Activated CD8-positive, alpha-beta T cell treated with anti-CD3 and anti-CD28 coated beads, Interleukin-2, amount 10 ng/mL, durations not matched to agents 7 days and 5 days (primary cell): ENCODE data around the gene DZANK1. TPM values are rescaled to one million over a fixed set of nuclear protein-coding genes. Genes with fewer than 3 reads are reported as not detected.
"Not testable (repeated sequence)": the region's sequence is repeated elsewhere in the genome, so short reads cannot be mapped to it uniquely, and the experiment has no call there.

ENCODE experiments used
- ATAC-seq: fragments of 150-1000 bp; cut with Tn5 transposase; one replicate; pipeline ENCODE4 v1.10.0; 2021; ENCODE audit warnings: moderate library complexity
- CTCF ChIA-PET: fragments of 350-600 bp; sonication (Branson Sonifier 250); formaldehyde crosslinking; loops from one replicate; lab custom pipeline; 2021; ENCODE audit warnings: antibody characterized with exemption; lab: Charles Lee
- POLR2A ChIA-PET: fragments of 350-600 bp; sonication (Branson Sonifier 250); formaldehyde crosslinking; loops from one replicate; lab custom pipeline; 2021; ENCODE audit warnings: antibody characterized with exemption; lab: Charles Lee
- DNase-seq: peaks from one replicate; pipeline ENCODE4 v3.0.0-alpha.2; 2020
- H3K27ac Mint-ChIP-seq: one replicate; pipeline ENCODE4 v1.8.0; 2021; ENCODE audit warnings: mild to moderate bottlenecking, mixed read lengths
- H3K27me3 Mint-ChIP-seq: one replicate; pipeline ENCODE4 v1.8.0; 2021; ENCODE audit warnings: low read depth, mixed read lengths
- H3K36me3 Mint-ChIP-seq: one replicate; pipeline ENCODE4 v1.8.0; 2021; ENCODE audit warnings: low read depth, mixed read lengths
- H3K4me1 Mint-ChIP-seq: one replicate; pipeline ENCODE4 v1.8.0; 2021; ENCODE audit warnings: low read depth, mixed read lengths
- H3K4me3 Mint-ChIP-seq: one replicate; pipeline ENCODE4 v1.8.0; 2021; ENCODE audit warnings: mild to moderate bottlenecking, mixed read lengths
- H3K9me3 Mint-ChIP-seq: one replicate; pipeline ENCODE4 v1.8.0; 2022; ENCODE audit warnings: mixed read lengths; ENCODE audit not compliant: insufficient read depth
- total RNA-seq, 2 experiments: library from RNA; stranded (reverse); gene quantifications; one replicate each; pipeline ENCODE4 v1.2.3, GENCODE V29; 2021

The DZANK1 gene
- total RNA-seq, 2 experiments from 2014 or later: 1.4 to 1.6 TPM

- peaks cover 13% of the 10 kb centered on the region for H3K4me1 Mint-ChIP-seq
- no peaks in the 10 kb centered on the region for H3K36me3 Mint-ChIP-seq
- H3K27me3 Mint-ChIP-seq: no peaks in the 10 kb centered on the region
- H3K4me3 Mint-ChIP-seq: no peak overlapping the region
- ChIA-PET CTCF (interaction anchor here (2.2 kb wide), 1 partner anchor 10 kb away, joined by 11 read pairs; no protein-coding TSS in a partner anchor), POLR2A (no interaction called here)
- DNase-seq (no peak), ATAC-seq (no peak)
- H3K9me3 Mint-ChIP-seq: no peaks in the 10 kb centered on the region
- H3K27ac Mint-ChIP-seq: no peak overlapping the region
Observed at GRCh38 chr20:18403269-18403668, 63.6 kb downstream of the DZANK1 start.

DNA sequence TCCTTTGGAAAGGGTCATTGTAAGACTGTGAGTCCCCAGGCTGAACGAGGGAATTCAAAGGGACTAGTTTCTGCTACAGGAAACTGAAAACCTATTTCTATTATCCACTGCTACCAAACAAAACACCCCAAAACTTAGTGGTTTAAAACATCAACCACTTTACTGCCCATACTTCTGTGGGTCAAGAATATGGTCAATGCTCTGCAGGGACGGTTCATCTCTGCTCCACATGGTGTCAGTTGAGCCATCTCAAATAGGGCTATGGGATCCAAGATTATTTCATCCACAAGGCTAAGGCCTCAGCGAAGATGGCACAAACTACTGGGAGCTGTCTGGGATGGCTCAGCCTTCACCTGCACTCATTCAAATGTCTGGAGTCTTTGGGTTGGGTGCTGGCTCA lies 65.5 kb downstream of the DZANK1 start:
- Mint-ChIP-seq H3K27ac (no peak overlapping the region), H3K4me3 (no peak overlapping the region), H3K27me3 (no peaks in the 10 kb centered on the region), H3K4me1 (peaks cover 13% of the 10 kb centered on the region), H3K9me3 (no peaks in the 10 kb centered on the region), H3K36me3 (no peaks in the 10 kb centered on the region)
- ChIA-PET POLR2A (no interaction called here), CTCF (no interaction called here)
- ATAC-seq (no peak), DNase-seq (no peak)

GRCh38 chr20:18400460-18400859 lies 66.4 kb downstream of the DZANK1 start:
- Mint-ChIP-seq H3K27ac (no peak overlapping the region), H3K9me3 (no peaks in the 10 kb centered on the region), H3K4me1 (peaks cover 13% of the 10 kb centered on the region), H3K36me3 (no peaks in the 10 kb centered on the region), H3K27me3 (no peaks in the 10 kb centered on the region), H3K4me3 (no peak overlapping the region)
- ChIA-PET CTCF (no interaction called here), POLR2A (no interaction called here)
- DNase-seq (no peak), ATAC-seq (no peak)

- H3K27ac Mint-ChIP-seq, H3K27me3 Mint-ChIP-seq, DNase-seq, H3K9me3 Mint-ChIP-seq, H3K4me1 Mint-ChIP-seq, POLR2A ChIA-PET, H3K36me3 Mint-ChIP-seq, H3K4me3 Mint-ChIP-seq, ATAC-seq: not testable (repeated sequence)
- CTCF ChIA-PET: interaction anchor here (1.2 kb wide), 1 partner anchor 14 kb away, joined by 3 read pairs; no protein-coding TSS in a partner anchor
Observed at GRCh38 chr20:18398713-18399112, 68.1 kb downstream of the DZANK1 start.

DNA sequence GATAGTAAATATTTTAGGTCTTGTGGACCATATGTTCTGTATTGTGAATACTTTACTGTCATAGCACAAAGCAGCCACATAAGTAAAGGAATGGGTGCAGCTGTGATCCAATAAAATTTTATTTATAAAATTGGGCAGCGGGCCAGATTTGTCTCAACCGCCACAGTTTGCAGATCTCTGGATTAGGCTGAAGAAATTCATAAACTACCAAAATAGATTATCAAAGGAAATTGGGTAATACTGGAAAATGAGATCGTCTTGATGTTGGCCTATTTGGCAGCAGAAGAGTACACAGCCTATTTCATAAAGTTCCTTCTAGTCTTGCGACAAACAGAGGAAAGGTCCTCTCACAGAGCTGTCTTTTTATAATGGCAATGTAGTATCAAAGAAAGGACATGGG lies 69.8 kb downstream of the DZANK1 start:
- no peaks in the 10 kb centered on the region for H3K27me3 Mint-ChIP-seq
- CTCF ChIA-PET: no interaction called here
- H3K27ac Mint-ChIP-seq: no peak overlapping the region

GRCh38 chr20:18395544-18395943 lies 71.3 kb downstream of the DZANK1 start:
- ChIA-PET CTCF (no interaction called here), POLR2A (no interaction called here)
- DNase-seq (no peak), ATAC-seq (no peak)
- Mint-ChIP-seq H3K4me1 (no peaks in the 10 kb centered on the region), H3K27me3 (no peaks in the 10 kb centered on the region), H3K27ac (no peak overlapping the region), H3K9me3 (no peaks in the 10 kb centered on the region), H3K36me3 (no peaks in the 10 kb centered on the region), H3K4me3 (no peak overlapping the region)

More for the DNA sequence above, 69.8 kb downstream of the DZANK1 start:
- ATAC-seq (no peak), DNase-seq (no peak)
- H3K4me1 Mint-ChIP-seq: no peaks in the 10 kb centered on the region
- no peak overlapping the region for H3K4me3 Mint-ChIP-seq
- no peaks in the 10 kb centered on the region for H3K36me3 Mint-ChIP-seq
- H3K9me3 Mint-ChIP-seq: no peaks in the 10 kb centered on the region
- POLR2A ChIA-PET: no interaction called here

DNA sequence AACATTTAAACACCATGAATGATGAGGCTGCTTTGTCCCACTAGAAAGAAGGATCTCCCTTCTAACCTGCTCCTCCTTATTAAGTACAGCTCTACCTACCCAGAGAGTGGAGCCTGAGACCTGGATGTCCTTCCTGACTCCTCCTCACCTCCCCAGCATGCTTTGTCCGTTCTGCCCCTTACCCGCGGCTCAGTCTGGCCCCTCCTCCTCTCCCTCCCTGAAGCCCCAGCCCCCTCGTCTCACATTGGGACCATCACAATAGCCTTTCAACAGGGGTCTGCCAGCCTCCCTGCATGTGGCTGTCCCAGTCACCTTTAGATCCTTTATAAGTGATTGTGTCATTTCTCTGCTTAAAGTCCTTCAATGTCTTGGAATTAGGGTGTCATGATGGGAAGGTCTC lies 72.5 kb downstream of the DZANK1 start:
- no peaks in the 10 kb centered on the region for H3K4me1 Mint-ChIP-seq
- no peak overlapping the region for H3K27ac Mint-ChIP-seq
- H3K9me3 Mint-ChIP-seq: no peaks in the 10 kb centered on the region
- H3K27me3 Mint-ChIP-seq: no peaks in the 10 kb centered on the region
- no peak overlapping the region for H3K4me3 Mint-ChIP-seq
- H3K36me3 Mint-ChIP-seq: no peaks in the 10 kb centered on the region
- POLR2A ChIA-PET: no interaction called here
- DNase-seq (no peak), ATAC-seq (no peak)
- CTCF ChIA-PET: no interaction called here

DNA sequence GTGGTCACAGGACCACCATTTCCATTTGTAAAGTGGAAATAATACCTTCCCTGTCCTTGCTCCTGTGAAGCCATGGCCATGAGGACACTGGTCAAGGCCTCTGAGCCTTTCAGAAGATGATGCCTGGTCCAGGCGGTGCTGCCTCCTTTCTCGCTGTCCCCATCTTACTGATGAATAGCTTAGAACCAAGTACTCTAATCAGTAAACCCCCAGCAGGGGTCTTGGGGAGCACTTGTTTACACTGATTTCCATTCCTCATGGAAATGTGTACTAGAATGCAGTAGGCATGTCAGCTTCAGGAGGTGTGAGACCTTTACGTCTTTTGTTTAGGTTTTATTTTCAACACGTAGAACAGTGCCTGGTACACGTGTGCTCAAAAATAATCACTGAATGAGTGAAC lies 75.1 kb downstream of the DZANK1 start:
- CTCF ChIA-PET: no interaction called here
- H3K27me3 Mint-ChIP-seq: no peaks in the 10 kb centered on the region

GRCh38 chr20:18390201-18390600 lies 76.6 kb downstream of the DZANK1 start:
- no peak overlapping the region for H3K4me3 Mint-ChIP-seq
- H3K27ac Mint-ChIP-seq: no peak overlapping the region
- H3K4me1 Mint-ChIP-seq: no peaks in the 10 kb centered on the region
- no peaks in the 10 kb centered on the region for H3K27me3 Mint-ChIP-seq
- ATAC-seq (no peak), DNase-seq (no peak)
- H3K9me3 Mint-ChIP-seq: no peaks in the 10 kb centered on the region
- ChIA-PET POLR2A (no interaction called here), CTCF (no interaction called here)
- no peaks in the 10 kb centered on the region for H3K36me3 Mint-ChIP-seq

More for the DNA sequence above, 75.1 kb downstream of the DZANK1 start:
- H3K36me3 Mint-ChIP-seq: no peaks in the 10 kb centered on the region
- no peaks in the 10 kb centered on the region for H3K9me3 Mint-ChIP-seq
- ATAC-seq (no peak), DNase-seq (no peak)
- no peak overlapping the region for H3K27ac Mint-ChIP-seq
- no peak overlapping the region for H3K4me3 Mint-ChIP-seq
- POLR2A ChIA-PET: no interaction called here
- H3K4me1 Mint-ChIP-seq: no peaks in the 10 kb centered on the region

DNA sequence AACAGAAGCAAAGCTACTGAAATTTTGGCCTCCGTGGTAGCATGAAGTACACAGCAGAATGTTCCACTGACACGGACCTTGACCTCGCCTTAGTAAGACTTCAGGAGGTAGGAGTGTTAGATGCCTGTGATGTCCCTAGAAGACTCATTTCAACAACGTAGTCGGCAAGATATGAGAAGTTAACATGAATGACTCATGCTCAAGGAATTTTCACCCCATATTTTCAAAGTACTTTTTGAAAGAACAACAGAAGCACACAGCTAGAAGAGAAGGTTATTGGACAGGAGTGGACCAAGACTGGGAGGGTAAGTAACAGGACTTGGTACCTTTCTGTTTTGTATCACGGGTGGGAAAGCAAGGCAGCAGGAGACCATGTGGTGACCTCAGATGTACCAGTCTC lies 78.0 kb downstream of the DZANK1 start:
- DNase-seq (no peak), ATAC-seq (no peak)
- ChIA-PET POLR2A (no interaction called here), CTCF (interaction anchor here (1.1 kb wide), 1 partner anchor 24 kb away, joined by 3 read pairs; no protein-coding TSS in a partner anchor)
- no peaks in the 10 kb centered on the region for H3K4me1 Mint-ChIP-seq
- H3K27me3 Mint-ChIP-seq: no peaks in the 10 kb centered on the region
- no peaks in the 10 kb centered on the region for H3K9me3 Mint-ChIP-seq
- H3K27ac Mint-ChIP-seq: no peak overlapping the region
- H3K36me3 Mint-ChIP-seq: no peaks in the 10 kb centered on the region
- no peak overlapping the region for H3K4me3 Mint-ChIP-seq

GRCh38 chr20:18380908-18381529 lies 85.8 kb downstream of the DZANK1 start:
- no peaks in the 10 kb centered on the region for H3K36me3 Mint-ChIP-seq
- POLR2A ChIA-PET: no interaction called here
- H3K27me3 Mint-ChIP-seq: no peaks in the 10 kb centered on the region
- no peak for ATAC-seq
- CTCF ChIA-PET: no interaction called here
- H3K4me3 Mint-ChIP-seq: no peak overlapping the region
- no peak for DNase-seq
- H3K4me1 Mint-ChIP-seq: no peaks in the 10 kb centered on the region
- H3K9me3 Mint-ChIP-seq: no peaks in the 10 kb centered on the region
- H3K27ac Mint-ChIP-seq: no peak overlapping the region

DNA sequence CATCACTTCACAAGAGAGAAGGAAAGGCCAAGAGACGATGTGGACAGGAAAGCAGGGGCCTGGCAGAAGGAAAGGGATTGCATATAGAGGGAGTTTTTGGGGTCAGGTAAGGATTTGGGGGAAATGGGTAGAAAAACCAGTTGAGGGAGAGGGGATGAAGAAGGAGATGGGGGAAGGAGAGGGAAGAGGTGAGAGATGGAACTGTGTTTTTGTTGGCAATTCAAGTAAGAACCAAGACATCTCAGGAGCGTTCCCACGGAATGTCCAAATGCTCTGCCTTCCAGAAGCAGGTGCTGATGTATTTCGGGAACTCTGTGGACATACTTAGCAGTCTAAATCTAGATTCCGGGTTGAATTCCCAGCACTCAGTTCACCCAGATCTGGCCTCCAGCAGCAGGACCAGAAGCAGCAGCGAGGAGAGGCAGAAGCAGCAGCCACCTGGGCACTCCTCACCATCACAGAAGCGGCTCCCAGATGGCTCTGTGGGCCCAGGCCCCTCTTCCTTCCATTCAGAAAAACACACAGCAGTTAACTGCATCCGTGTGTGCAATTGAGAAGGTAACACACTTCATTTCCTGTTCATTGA lies 88.8 kb downstream of the DZANK1 start:
- H3K27me3 Mint-ChIP-seq: peaks cover 7% of the 10 kb centered on the region
- ChIA-PET POLR2A (no interaction called here), CTCF (no interaction called here)
- DNase-seq (no peak), ATAC-seq (no peak)
- H3K4me3 Mint-ChIP-seq: no peak overlapping the region
- no peaks in the 10 kb centered on the region for H3K4me1 Mint-ChIP-seq
- H3K36me3 Mint-ChIP-seq: no peaks in the 10 kb centered on the region
- no peak overlapping the region for H3K27ac Mint-ChIP-seq
- no peaks in the 10 kb centered on the region for H3K9me3 Mint-ChIP-seq
